Left lung (tissue), 10 donors: Measurements from ENCODE around the gene UHRF1. TPM values are rescaled to one million over a fixed set of nuclear protein-coding genes. Genes with fewer than 3 reads are reported as not detected.

Source experiments
- ATAC-seq: fragments of 200-7000 bp; cut with Tn5 transposase; one replicate; pipeline ENCODE4 v1.9.1; 2020; ENCODE audit warnings: moderate library complexity
- DNase-seq, 4 donors: peaks; one replicate each; pipeline ENCODE4 v3.0.0-alpha.2; 2013 to 2020
- H3K27ac ChIP-seq, 2 donors: fragments of 200-600 bp; sonication (generic) in 1 of 2; one replicate each; pipeline versions ENCODE4 v1.5.0 to v1.8.0; 2020 to 2021
- H3K27me3 ChIP-seq, 2 donors: fragments of 200-600 bp; sonication (generic) in 1 of 2; one replicate each; pipeline versions ENCODE4 v1.5.0 to v1.8.0; 2020 to 2021
- H3K36me3 ChIP-seq, 2 donors: fragments of 200-600 bp; sonication (generic) in 1 of 2; one replicate each; pipeline versions ENCODE4 v1.5.0 to v1.8.0; 2020 to 2021
- H3K4me1 ChIP-seq, 2 donors: fragments of 200-600 bp; one replicate each; pipeline ENCODE4 v1.8.0; 2021
- H3K4me3 ChIP-seq, 2 donors: fragments of 200-600 bp; sonication (generic) in 1 of 2; one replicate each; pipeline versions ENCODE4 v1.5.0 to v1.8.0; 2020 to 2021; ENCODE audit warnings: mild to moderate bottlenecking in 1 of 2
- H3K9me3 ChIP-seq, 2 donors: fragments of 200-600 bp; sonication (generic) in 1 of 2; one replicate each; pipeline versions ENCODE4 v1.5.0 to v1.8.0; 2020 to 2021
- CTCF ChIP-seq, 2 donors: fragments of 200-600 bp; sonication (generic) in 1 of 2; IDR thresholded peaks; one replicate each; pipeline versions ENCODE4 v1.5.0 to v1.8.0; 2021; ENCODE audit warnings: antibody characterized with exemption in 2 of 2
- intact Hi-C, 2 donors: fragments of 100-400 bp; cut with DNase I; formaldehyde crosslinking; loops; one replicate each; pipeline versions ENCODE4 v1.11.2 to v1.14.2; 2022
- polyA plus RNA-seq, 6 donors: library from polyadenylated mRNA; unstranded; fragments of 120-200 nt; gene quantifications; one replicate each; pipeline ENCODE4 v1.2.1, GENCODE V29; 2013; ENCODE audit not compliant: insufficient read length in 6 of 6
- total RNA-seq, 2 donors: library from RNA; stranded (reverse); fragmentation: NEBNext Ultra II Directional; extraction: Animal tissue kit (Norgen Biotek cat#: 25700); gene quantifications; one replicate each; pipeline ENCODE4 v1.2.1, GENCODE V29; 2021
- donor health status: DM: no; HTN: yes; CAD: no.
- donor health status: DM: no; HTN: no; CAD: no.

Gene UHRF1
- total and polyA plus RNA-seq, 8 donors = 14.2 to 30.2 (median 21.7) TPM

GRCh38 chr19:4867534-4868285, 41.6 kb upstream of the UHRF1 start, which contains the start of gene PLIN3:
PLIN3 (minus strand) TSS chr19:4867667; CDS start chr19:4861394, 6,273 bp downstream.
- Histone ChIP-seq H3K27ac (peak within 1 kb of the TSS; percentile 69 to 93), H3K4me1 (peaks cover 0 to 62% of the 10 kb centered on the region in 2 donors), H3K4me3 (peak within 1 kb of the TSS; percentile 67 to 85), H3K36me3 (peaks cover 0 to 5% of the 10 kb centered on the region in 2 donors), H3K27me3 (no peaks in the 10 kb centered on the region), H3K9me3 (no peaks in the 10 kb centered on the region)
- no peak for TF ChIP-seq CTCF (IDR thresholded peaks at IDR 0.05)
- ATAC-seq (peak; percentile 97), DNase-seq (peak; percentile 95 to 98 (median 97))
- intact Hi-C loops = no loop called here

DNA sequence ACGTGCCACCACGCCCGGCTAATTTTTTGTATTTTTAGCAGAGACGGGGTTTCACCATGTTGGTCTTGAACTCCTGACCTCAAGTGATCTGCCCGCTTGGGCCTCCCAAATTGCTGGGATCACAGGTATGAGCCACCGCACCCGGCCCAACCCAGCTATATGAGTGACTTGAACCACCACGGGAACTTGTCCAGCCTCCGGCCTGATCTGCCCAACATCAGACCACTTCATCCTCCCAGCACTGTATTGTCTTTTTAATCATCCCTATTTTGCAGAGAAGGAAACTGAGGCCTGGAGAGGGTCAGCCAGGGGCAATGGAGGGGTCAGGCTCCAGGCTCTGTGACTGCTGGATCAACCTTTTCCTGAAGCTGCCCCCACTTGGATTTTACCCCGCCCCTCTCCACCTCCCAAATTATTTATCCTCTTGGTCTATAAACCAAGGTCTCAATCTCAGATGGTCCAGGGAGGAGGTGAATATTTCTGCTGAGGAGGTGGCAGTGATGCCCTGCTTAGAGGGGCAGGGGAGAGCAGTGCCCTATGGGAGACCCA, 40.9 kb upstream of the UHRF1 start:
- Histone ChIP-seq H3K4me1 (peaks cover 0 to 63% of the 10 kb centered on the region in 2 donors), H3K27ac (peak overlapping the region in 1 of 2 donors; percentile 93), H3K4me3 (peak overlapping the region in 1 of 2 donors; percentile 85), H3K27me3 (no peaks in the 10 kb centered on the region), H3K9me3 (no peaks in the 10 kb centered on the region), H3K36me3 (peaks cover 0 to 5% of the 10 kb centered on the region in 2 donors)
- intact Hi-C loops = no loop called here
- TF ChIP-seq CTCF (IDR thresholded peaks at IDR 0.05) = no peak
- DNase-seq (no peak), ATAC-seq (no peak)

DNA sequence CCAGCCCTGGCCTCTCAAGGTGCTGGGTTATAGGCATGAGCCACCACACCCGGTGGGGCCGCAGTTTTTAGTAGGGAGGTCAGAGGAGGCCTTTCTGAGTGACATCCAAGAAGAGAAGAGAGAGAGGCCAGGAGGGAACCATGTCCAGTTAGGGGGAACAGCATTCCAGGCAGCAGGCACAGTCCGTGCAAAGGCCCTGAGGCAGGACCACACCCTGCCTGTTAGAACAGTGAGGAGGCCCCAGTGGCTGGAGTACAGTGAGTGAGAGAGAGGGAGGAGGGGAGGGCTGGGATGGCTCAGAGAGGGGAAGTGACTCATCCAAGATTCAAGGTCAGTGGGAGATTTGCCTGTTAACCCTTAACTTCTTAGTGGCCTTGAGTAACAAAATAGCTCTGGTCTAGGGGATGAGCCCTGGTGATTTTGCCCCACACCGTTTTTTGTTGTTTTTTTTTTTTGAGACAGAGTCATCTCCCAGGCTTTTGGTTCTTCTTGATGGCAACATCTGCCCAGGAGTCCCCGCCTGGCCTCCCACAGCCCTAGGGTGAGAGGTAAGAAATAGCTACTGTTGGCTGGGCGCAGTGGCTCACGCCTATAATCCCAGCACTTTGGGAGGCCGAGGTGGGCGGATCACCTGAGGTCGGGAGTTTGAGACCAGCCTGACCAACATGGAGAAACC, 39.1 kb upstream of the UHRF1 start:
- peak; percentile 18 for ATAC-seq

DNA sequence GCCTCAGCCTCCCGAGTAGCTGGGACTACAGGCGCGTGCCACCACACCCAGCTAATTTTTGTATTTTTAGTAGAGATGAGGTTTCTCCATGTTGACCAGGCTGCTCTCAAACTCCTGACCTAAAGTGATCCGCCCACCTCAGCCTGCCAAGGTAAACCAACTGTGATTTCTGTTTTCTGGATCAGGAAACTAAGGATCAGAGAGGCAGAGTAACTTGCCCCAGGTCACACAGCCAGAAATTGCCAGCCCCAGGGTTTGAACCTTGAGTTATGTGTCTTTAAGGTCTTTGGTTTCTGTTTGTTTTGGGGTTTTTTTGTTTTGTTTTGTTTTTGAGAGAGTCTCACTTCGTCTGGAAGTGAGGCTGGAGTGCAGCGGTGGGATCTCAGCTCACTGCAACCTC, 37.6 kb upstream of the UHRF1 start:
- no peaks in the 10 kb centered on the region for H3K9me3 ChIP-seq
- peaks cover 0 to 40% of the 10 kb centered on the region in 2 donors for H3K4me1 ChIP-seq
- ATAC-seq (no peak), DNase-seq (no peak)
- no peak for TF ChIP-seq CTCF (IDR thresholded peaks at IDR 0.05)
- H3K27me3 ChIP-seq = peaks cover 0 to 1% of the 10 kb centered on the region in 2 donors
- H3K36me3 ChIP-seq = no peaks in the 10 kb centered on the region
- intact Hi-C loops = loop anchor here (5.0 to 10.0 kb wide), 2 partner anchors 161 to 163 kb away; no protein-coding TSS in a partner anchor
- no peak overlapping the region for H3K4me3 ChIP-seq
- H3K27ac ChIP-seq = no peak overlapping the region

More for the DNA sequence above, 39.1 kb upstream of the UHRF1 start:
- Histone ChIP-seq H3K27ac (peak overlapping the region in 1 of 2 donors; percentile 73), H3K27me3 (no peaks in the 10 kb centered on the region), H3K4me1 (peaks cover 0 to 55% of the 10 kb centered on the region in 2 donors), H3K4me3 (no peak overlapping the region), H3K9me3 (no peaks in the 10 kb centered on the region), H3K36me3 (no peaks in the 10 kb centered on the region)
- DNase-seq = peak in 2 of 4 donors; percentile 81 to 83
- no peak for TF ChIP-seq CTCF (IDR thresholded peaks at IDR 0.05)
- intact Hi-C loops = loop anchor here (5.0 to 10.0 kb wide), 2 partner anchors 162 to 165 kb away; no protein-coding TSS in a partner anchor
